Fibroblast of the aortic adventitia (primary cell): ENCODE data around the gene CDC42EP2. TPM values are rescaled to one million over a fixed set of nuclear protein-coding genes. Genes with fewer than 3 reads are reported as not detected.
A peak's percentile ranks its signal among the peaks of the same experiment; 100 is the strongest.

Experiments used
- DNase-seq: peaks from one replicate; pipeline ENCODE4 v3.0.0-alpha.2; 2010; ENCODE audit warnings: low read depth
- H3K4me3 ChIP-seq: 2 replicates; pipeline ENCODE4 v1.5.1; 2011; ENCODE audit warnings: low read depth, mild to moderate bottlenecking, control low read depth, low read length, moderate library complexity
- total RNA-seq: library from RNA; depleted of rRNA; stranded (reverse); fragments of >200 nt; gene quantifications from 2 replicates; pipeline ENCODE4 v1.2.3, GENCODE V29; 2012; ENCODE audit warnings: low replicate concordance
- TF ChIP-seq, protein P1 (sequence below): IDR thresholded peaks from 2 replicates; pipeline ENCODE4 v1.5.1; 2011; ENCODE audit warnings: mild to moderate bottlenecking, low read length, control low read depth, inconsistent platforms; ENCODE audit not compliant: insufficient read depth

Gene CDC42EP2
- total RNA-seq, 1 donor: 28.0 TPM

GRCh38 chr11:65297026-65297672, 17.5 kb upstream of the CDC42EP2 start:
- no peak overlapping the region for H3K4me3 ChIP-seq
- TF ChIP-seq, protein P1, sequence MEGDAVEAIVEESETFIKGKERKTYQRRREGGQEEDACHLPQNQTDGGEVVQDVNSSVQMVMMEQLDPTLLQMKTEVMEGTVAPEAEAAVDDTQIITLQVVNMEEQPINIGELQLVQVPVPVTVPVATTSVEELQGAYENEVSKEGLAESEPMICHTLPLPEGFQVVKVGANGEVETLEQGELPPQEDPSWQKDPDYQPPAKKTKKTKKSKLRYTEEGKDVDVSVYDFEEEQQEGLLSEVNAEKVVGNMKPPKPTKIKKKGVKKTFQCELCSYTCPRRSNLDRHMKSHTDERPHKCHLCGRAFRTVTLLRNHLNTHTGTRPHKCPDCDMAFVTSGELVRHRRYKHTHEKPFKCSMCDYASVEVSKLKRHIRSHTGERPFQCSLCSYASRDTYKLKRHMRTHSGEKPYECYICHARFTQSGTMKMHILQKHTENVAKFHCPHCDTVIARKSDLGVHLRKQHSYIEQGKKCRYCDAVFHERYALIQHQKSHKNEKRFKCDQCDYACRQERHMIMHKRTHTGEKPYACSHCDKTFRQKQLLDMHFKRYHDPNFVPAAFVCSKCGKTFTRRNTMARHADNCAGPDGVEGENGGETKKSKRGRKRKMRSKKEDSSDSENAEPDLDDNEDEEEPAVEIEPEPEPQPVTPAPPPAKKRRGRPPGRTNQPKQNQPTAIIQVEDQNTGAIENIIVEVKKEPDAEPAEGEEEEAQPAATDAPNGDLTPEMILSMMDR: no peak
- DNase-seq: no peak

DNA sequence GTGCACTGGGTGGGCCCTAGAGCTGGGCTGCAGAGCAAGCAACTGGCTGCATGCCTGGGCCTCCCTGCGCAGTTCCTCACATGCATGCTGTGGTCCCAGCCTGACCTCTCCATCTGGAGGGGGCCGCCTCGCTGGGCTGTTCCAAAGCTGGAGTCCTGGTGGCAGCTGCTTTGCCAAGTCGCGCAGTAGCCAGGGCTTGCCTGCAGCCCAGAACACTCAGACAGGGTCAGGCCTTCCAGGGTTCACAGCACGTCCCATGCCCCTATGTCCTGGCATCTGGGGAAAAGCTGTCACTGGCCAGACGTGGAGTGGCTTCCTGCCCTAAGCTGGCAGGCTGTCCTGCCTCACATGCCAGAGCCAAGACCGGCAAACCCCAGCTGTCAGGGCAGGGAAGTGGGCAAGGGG, 16.5 kb upstream of the CDC42EP2 start:
- no peak overlapping the region for H3K4me3 ChIP-seq
- peak; percentile 78 for DNase-seq
- TF ChIP-seq, protein P1: no peak

DNA sequence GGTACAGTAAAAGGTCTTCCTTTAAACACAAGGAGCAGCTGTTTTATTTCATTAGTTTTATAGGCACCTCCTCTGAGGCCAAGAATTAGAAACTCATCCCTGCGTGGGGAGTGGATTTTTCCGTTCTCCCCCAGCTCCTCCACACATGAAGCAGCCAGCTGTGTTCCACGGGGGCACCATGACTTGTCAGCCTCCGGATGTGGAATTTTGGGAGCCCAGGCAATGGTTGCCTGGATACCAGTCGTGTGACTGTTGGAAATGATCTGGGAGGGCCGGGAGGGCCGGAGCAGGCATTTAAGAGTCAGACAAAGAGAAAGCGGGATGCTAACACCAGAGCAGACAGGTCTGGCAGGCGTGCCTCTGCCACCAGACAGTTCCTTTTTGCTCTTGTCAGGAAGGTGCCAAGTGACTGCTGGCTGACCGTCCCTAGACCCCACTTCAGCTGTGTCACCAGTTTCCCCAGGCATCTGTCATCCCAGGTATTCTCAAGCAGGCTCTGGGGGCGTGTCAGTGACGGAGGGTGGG, 15.9 kb upstream of the CDC42EP2 start:
- no peak overlapping the region for H3K4me3 ChIP-seq
- DNase-seq: peak; percentile 81
- TF ChIP-seq, protein P1: no peak

DNA sequence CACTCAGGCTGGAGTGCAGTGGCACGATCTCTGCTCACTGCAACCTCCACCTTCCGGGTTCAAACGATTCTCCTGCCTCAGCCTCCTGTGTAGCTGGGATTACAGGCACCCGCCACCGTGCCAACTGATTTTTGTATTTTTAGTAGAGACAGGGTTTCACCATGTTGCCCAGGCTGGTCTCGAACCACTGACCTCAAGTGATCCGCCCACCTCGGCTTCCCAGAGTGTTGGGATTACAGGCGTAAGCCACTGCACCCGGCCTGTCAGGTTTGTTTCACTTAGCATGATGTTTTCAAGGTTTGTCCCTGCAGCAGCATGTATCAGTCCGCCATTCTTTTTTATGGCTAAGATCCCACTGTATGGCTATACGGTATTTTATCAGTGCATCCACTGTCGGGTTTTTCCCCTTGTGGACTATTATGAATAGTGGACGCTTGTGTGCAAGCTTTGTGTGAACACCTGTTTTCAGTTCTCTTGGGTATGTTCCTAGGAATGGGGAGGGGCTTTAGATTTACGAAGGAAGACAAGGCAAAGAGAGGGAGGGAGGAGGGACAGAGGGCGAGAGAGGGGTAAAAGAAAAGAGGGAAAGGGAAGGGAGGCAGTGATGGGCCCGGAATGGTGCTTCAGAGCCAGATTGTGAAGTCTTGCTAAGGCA, 13.9 kb upstream of the CDC42EP2 start:
- TF ChIP-seq, protein P1: no peak
- DNase-seq: no peak
- H3K4me3 ChIP-seq: no peak overlapping the region

- TF ChIP-seq, protein P1: no peak
- H3K4me3 ChIP-seq: no peak overlapping the region
- no peak for DNase-seq
Measured at GRCh38 chr11:65301491-65302329, 13.0 kb upstream of the CDC42EP2 start.

DNA sequence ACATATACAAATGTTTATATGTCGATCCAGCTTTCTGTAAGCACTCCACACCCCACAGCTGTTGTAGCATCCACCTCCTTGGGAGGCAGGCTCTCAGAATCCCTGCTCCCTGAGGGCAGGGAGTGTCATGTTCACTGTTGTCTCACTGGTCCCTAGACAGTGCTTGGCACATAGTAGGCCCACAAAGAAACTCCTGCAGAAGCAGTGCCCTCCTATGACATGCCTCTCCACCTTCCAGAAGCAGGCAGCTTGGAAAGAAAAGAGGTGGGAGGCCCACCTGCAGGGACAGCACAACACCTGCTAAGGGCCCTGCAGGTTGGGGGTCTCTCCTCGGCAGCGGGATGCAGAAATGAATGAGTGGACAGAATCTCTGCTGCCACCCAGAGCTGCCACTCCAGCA, 11.1 kb upstream of the CDC42EP2 start:
- no peak overlapping the region for H3K4me3 ChIP-seq
- TF ChIP-seq, protein P1: no peak
- no peak for DNase-seq
